ENCODE results near the gene OR2V1. TPM values are rescaled to one million over a fixed set of nuclear protein-coding genes. Genes with fewer than 3 reads are reported as not detected.
A peak's percentile ranks its signal among the peaks of the same experiment; 100 is the strongest.

Gene OR2V1
- total RNA-seq, 4 donors from 2014 or later, result not detected

- intact Hi-C loops (cut with DNase I; ENCODE audit: low total_unique reads), result loop anchor here (10.0 kb wide), 2 partner anchors 295 to 375 kb away; partner anchors contain the start of gene ZFP62
- Histone ChIP-seq H3K4me1 (no peaks in the 10 kb centered on the region), H3K27ac (peak overlapping the region in 3 of 4 donors; percentile 70 to 72 (median 72)), H3K9me3 (no peaks in the 10 kb centered on the region), H3K4me3 (no peak overlapping the region), H3K27me3 (peaks cover 0 to 4% (median 3%) of the 10 kb centered on the region in 3 donors), H3K36me3 (no peaks in the 10 kb centered on the region)
- peak; percentile 57 to 74 for DNase-seq
- TF ChIP-seq CTCF (IDR thresholded peaks at IDR 0.05 in 4 of 5, conservative IDR thresholded peaks at IDR 0.05 in 1 of 5) (peak; percentile 60 to 91 (median 81)), POLR2A (IDR thresholded peaks at IDR 0.05) (no peak)
- peak; percentile 93 to 95 for ATAC-seq
- in situ Hi-C loops (cut with MboI; ENCODE audit: low sequenced_read_pairs in 4 of 4), result loop anchor here in 1 of 4 donors (10.0 kb wide), 1 partner anchor 375 kb away; no protein-coding TSS in a partner anchor
These were observed 28.6 kb upstream of the OR2V1 start for GRCh38 chr5:181159286-181160151.

GRCh38 chr5:181158869-181159268 lies 27.9 kb upstream of the OR2V1 start:
- Histone ChIP-seq H3K9me3 (no peaks in the 10 kb centered on the region), H3K4me1 (no peaks in the 10 kb centered on the region), H3K4me3 (no peak overlapping the region), H3K36me3 (no peaks in the 10 kb centered on the region), H3K27me3 (no peaks in the 10 kb centered on the region), H3K27ac (no peak overlapping the region)
- intact Hi-C loops (cut with DNase I; ENCODE audit: low total_unique reads) (loop anchor here (10.0 kb wide), 2 partner anchors 294 to 374 kb away; partner anchors contain the start of gene ZFP62), in situ Hi-C loops (cut with MboI; ENCODE audit: low sequenced_read_pairs in 4 of 4) (loop anchor here in 1 of 4 donors (10.0 kb wide), 1 partner anchor 374 kb away; no protein-coding TSS in a partner anchor)
- TF ChIP-seq POLR2A (IDR thresholded peaks at IDR 0.05) (no peak), CTCF (IDR thresholded peaks at IDR 0.05 in 4 of 5, conservative IDR thresholded peaks at IDR 0.05 in 1 of 5) (no peak)
- ATAC-seq, result no peak
- no peak for DNase-seq

- intact Hi-C loops (cut with DNase I; ENCODE audit: low total_unique reads), result loop anchor here (10.0 kb wide), 2 partner anchors 292 to 372 kb away; partner anchors contain the start of gene ZFP62
- in situ Hi-C loops (cut with MboI; ENCODE audit: low sequenced_read_pairs in 4 of 4), result loop anchor here in 1 of 4 donors (10.0 kb wide), 1 partner anchor 372 kb away; no protein-coding TSS in a partner anchor
These were observed 25.8 kb upstream of the OR2V1 start for GRCh38 chr5:181156758-181157157.

GRCh38 chr5:181153814-181154213 lies 22.8 kb upstream of the OR2V1 start:
- in situ Hi-C loops (cut with MboI; ENCODE audit: low sequenced_read_pairs in 4 of 4) (loop anchor here in 1 of 4 donors (10.0 kb wide), 1 partner anchor 369 kb away; no protein-coding TSS in a partner anchor), intact Hi-C loops (cut with DNase I; ENCODE audit: low total_unique reads) (loop anchor here (10.0 kb wide), 2 partner anchors 289 to 369 kb away; partner anchors contain the start of gene ZFP62)
- Histone ChIP-seq H3K36me3 (no peaks in the 10 kb centered on the region), H3K27ac (no peak overlapping the region), H3K4me3 (no peak overlapping the region), H3K9me3 (no peaks in the 10 kb centered on the region), H3K27me3 (peaks cover 0 to 10% (median 4%) of the 10 kb centered on the region in 3 donors), H3K4me1 (no peaks in the 10 kb centered on the region)
- DNase-seq (no peak), ATAC-seq (no peak)
- no peak for TF ChIP-seq POLR2A (IDR thresholded peaks at IDR 0.05)
- TF ChIP-seq CTCF (IDR thresholded peaks at IDR 0.05 in 4 of 5, conservative IDR thresholded peaks at IDR 0.05 in 1 of 5), result no peak

More at GRCh38 chr5:181156758-181157157, 25.8 kb upstream of the OR2V1 start:
- Histone ChIP-seq H3K27ac (no peak overlapping the region), H3K27me3 (no peaks in the 10 kb centered on the region), H3K4me3 (no peak overlapping the region), H3K9me3 (no peaks in the 10 kb centered on the region), H3K36me3 (no peaks in the 10 kb centered on the region), H3K4me1 (no peaks in the 10 kb centered on the region)
- ATAC-seq (no peak), DNase-seq (no peak)
- TF ChIP-seq CTCF (IDR thresholded peaks at IDR 0.05 in 4 of 5, conservative IDR thresholded peaks at IDR 0.05 in 1 of 5), result no peak
- no peak for TF ChIP-seq POLR2A (IDR thresholded peaks at IDR 0.05)
